DMS114 treated with DMSO at 0.1 percent for 48 hours (cell line): ENCODE data around the gene DNAJC11.
"Not testable (repeated sequence)": the region's sequence is repeated elsewhere in the genome, so short reads cannot be mapped to it uniquely, and the experiment has no call there.

Experiments used
- DNase-seq: peaks from one replicate; lab custom pipeline; 2025; ENCODE audit not compliant: unreplicated experiment; lab: John Stamatoyannopoulos, UW

DNAJC11 gene

DNA sequence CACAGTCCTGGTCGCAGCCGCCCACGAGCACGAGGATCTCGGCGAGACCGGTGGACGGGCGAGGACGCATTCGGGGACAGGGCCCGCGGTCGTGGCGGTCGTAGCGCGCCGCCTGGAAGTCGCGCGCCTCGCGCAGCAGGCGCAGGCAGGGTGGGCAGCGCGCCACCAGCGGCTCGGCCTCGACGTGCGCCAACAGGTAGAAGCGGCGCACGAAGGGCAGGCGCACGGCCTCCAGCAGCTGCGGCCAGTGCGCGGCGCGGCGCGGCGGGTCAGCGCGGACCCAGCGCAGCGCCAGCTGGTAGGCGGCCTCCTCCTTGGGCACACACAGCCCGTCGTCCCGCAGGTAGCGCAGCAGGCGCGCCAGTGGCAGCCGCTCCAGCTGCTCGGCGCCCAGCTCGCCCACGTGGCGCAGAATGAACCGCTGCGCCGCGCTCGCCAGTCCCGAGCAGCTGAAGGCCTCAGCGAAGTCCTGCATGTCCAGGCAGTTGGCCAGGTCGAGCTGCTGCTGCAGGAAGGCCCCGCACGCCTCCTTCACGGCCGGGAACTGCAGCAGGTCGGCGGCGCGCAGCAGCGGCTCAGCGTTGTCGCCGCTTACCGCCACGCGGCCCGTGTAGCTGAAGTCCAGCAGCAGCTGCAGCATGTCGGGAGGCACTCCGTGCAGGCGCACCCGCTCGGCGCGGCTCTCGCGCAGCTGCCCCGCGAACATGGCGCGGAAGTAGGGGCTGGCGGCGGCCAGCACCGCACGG, 99.5 kb downstream of the DNAJC11 start:
- DNase-seq, result peak; percentile 50

DNA sequence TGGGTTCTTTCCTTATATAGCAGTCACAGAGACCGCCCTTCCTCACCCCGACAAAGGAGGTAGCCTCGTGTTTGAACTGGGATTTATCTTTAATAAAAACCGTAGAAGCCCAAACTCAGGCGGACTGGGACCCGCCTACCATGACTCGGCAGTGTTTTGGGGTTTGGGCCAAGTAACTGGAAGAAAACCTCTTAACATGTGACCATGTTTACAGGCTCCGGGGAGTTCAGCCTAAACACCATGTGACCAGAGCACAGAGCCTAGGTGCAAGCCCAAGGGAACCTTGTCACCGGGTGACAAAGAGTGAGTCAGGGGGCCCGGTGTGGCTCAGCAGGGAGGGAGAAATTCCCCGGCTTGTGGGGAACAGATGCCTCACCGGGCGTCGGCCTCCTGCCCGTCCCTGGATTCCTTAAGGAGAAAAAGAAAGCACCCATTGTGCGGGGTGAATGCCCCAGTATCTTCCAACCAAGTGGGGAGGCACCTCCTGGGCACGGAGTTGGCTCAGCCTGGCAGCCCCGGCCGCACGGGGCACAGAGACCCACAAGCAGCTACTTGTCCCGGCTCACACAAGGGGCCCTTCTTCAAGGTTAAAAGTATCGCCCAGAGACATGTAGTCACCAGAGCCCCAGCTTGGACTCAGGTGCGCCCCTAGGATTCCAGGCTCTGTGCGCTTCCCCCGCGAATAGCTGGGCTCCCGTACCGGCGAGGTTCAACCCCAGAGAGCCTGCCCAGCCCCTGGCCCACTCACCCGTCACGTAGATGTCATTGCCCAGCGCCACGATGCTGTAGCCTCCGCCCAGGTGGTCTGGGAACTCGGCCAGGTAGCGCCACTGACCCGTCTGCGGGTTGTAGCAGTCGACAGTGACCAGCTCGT, 100.3 kb downstream of the DNAJC11 start:
- no peak for DNase-seq

DNA sequence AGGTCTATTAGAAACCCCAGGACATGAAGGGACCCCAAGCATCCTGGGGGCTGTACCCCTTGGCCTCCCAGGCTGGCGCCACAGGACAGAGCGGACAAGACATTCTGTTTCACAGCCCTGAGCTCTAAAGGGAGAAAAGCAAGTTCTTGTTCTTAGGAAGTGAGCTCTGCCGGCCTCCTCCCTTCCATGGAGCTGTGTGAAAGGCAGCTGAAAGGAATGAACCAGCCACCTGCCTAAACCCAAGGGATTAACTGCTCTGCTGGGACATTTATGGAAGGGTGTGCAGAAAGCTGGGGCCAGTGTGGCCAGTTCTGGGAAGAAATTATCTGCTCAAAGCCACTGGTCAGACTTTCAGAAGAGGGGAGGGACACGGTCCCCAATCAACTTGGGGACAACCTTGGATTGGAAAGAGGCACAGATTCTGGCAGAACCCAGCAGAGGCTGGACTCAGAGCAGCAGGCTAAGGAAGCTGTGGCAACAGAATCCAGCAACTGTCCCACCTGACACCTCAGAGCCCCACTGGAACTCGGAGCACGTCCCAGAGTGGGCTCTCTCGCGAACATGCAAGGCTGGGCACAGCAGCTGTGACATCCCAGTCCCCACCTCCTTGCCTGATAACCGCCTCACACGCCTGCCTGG, 101.1 kb downstream of the DNAJC11 start:
- no peak for DNase-seq

DNA sequence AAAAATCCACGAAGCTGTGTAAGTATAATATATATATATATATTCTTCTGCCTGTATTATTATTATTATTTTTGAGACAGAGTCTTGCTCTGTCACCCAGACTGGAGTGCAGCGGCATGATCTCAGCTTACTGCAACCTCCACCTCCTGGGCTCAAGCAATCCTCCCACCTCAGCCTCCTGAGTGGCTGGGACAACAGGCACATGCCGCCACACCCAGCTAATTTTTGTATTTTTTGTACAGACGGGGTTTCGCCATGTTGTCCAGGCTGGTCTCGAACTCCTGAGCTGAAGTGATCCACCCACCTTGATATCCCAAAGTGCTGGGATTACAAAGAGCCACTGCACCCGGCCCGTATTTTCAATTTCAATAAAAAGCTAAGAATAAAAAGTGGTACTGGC, 101.6 kb downstream of the DNAJC11 start:
- not testable (repeated sequence) for DNase-seq

DNA sequence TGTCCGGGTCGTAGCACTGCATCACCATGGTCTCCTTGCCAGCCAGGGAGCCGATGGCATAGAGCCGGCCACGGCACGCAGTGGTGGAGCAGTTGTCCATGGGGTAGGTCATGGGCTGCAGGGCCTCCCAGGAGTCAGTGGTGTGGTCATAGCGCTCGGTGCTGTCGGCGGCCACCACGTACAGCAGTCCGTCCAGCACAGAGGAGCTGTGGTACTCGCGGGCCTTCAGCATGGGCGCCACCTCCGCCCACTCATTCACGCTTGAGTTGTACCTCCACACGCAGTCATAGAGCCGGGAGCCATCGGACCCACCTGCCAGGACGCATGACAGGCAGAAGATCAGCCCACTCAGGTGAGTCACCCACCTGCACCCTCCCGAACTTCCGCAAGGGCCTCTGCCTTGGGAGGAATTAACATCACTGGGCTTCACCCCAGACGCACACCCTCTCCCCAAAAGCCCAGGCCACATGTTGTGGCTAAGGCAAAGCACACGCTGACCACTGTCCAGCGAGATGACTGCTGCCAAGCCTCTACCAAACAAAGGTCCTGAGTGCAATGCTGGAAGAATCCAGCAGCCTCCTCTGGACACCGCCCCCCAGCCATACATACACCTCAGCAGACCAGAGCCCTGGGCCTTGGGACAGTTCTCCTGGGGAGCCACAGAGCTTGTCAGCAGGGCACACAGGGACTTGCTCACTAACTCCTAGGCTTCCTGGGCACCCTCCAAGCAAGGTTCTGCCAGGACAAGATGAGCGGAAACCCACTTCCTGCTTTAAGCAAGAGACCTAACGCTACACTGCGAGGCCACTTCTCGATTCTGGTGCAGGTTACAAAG, 102.3 kb downstream of the DNAJC11 start:
- no peak for DNase-seq

DNA sequence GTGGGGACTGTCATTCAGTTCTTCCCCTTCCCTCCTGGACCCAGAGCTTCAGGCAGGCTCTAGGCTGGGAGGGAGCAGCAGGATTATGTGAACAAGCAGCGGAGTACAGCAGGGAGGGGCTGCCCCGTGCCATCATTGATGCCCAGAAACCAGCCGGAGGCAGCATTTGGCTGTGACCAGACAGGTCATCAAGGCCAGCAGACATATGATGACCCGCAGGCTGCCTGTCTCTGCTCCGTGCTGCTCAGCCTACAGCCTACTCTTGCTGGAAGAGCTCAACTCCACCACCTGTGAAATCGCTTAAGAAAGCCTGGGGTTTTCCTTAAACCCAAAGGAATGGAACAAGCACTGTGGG, 103.9 kb downstream of the DNAJC11 start:
- DNase-seq, result no peak

DNA sequence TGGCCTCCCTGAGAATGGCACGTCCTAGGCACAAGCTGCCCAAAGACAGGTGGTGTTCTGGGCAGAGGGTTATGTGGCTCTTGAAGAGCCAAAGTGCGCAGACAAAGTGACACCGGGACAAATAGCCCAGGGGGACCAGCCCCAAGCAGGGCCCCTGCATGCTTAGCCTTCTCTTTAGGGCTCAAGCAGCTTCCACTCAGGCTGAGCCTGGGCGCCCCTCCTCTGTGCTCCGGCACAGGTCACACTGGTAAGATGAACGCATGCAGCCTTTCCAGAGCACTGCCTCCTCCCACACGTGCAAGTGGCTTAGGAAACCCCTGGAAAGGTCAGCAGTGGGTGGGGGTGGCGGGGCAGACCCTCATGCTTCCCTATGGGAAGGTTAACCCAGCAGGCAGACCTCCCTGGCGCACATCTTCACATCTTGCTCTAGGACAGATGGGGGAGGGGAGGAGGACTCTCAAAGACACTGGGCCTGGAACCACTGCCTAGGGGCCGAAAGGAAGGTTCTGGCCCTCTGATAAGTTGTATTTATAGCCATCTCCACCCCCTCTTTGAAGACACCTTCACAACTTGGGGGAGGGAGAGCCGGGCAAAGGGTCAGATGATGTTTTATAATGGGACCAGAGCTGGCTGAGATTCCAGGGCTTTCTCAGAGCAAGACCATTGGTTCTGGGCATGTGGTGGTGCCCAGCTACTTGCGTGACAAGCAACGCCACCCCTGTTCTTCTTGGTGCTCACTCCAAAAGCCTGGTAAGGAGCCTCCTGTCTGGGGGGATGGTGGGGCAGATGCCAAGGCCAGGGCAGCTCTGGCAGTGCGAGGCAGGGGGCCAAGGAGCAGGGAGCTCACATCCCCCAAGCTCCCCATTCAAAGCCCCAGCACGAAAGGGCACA, 104.5 kb downstream of the DNAJC11 start:
- no peak for DNase-seq

DNA sequence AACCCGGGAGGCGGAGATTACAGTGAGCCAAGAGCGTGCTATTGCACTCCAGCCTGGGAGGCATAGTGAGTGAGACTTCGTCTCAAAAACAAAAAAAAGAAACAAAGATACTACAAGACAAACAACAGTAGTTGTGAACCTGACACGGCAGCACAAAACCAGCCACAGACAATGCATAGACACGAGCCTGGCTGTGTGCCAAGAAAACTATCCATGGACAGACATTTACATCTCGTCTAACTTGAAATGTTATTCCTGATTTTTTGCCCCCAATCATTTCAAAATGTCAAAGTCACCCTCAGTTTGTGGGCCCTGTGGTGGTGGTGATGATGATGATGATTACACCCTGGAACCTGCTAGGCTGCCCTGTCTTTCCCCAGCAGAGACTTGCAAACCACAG, 105.3 kb downstream of the DNAJC11 start:
- no peak for DNase-seq

DNA sequence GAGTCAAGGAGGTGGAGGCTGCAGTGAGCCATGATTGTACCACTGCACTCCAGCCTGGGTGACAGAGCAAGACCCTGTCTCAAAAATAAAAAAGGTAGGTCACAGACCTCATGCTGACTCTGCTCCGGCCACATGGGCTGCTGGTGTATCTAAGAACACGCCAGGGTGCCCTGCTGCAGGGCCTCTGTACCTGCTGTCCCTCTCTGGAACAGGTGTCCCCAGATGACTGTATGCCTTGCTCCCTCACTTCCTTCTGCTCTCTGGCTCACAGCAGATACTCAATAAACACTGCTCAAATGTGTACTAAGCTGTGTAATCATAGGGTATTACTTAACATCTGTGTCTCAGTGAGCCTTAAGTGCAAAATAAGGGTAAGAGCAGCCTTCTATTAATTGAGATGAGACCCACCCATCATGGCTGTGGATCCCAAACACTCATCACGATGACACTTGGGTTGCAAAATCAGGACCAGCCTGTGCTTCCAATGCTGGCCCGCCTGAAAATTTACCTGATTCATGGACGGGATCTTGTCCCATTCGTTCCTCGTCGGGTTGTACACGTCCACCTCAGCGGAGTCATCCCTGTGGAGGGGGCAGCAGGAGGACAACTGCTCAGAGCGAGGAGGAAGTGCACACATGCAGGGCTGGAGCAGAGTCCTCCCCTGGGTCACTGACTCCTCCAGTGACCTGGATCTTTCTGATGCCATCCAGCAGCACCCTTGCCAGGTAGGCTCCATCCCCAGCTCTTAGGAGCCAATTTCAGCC, 106.5 kb downstream of the DNAJC11 start:
- DNase-seq, result no peak

DNA sequence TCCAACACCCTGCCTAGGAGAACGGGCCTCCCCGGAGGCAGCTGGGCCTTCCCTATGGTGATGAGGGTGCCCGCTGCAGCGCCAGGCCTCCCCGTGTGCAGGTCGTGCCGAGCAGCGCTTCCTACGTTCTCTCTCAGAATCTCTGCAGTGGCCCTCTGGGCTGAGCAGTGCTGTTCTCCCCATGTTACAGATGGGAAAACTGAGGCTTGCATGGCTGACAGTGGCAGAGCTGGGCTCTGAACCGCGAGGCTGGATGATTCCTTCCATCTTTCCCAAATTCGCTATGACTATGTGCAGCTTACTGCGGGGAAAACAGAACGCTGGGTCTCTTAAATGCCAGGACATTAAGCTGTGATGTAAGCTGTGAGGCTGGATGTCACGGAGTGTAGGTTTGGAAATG, 107.8 kb downstream of the DNAJC11 start:
- no peak for DNase-seq

DNA sequence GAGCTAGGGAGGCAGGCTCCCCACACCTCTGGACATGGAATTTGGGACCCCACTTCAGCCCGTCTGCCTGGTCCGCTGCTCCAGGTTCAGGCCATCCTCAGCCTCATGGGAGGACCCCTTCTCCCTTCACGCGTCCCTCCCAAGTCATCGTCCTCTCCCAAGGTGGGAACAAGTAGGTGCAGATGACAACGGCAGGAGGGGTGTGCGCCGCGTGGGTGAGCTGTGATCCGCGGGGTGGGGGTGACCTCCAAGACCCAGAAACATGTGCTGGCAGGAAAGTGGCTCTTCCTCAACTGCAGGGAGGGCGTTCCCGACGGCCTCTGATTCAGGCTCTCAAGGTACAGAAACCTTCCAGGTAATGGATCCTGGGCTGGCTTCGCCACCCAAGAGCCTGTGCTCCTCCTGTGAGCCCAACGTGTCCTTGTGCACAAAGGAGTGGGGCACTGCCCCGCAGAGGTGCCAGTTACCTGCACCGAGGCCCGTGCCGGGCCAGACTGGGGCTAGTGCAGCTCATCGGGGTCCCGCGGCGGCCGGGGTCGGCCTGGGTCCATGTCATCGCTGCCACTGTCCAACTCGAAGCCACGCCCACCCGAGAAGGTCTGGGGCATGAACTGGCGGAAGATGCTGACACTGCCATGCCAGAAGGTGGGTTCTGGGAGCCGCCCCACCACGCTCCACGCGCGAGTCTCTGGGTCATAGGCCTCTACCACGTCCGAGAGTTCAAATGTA, 108.6 kb downstream of the DNAJC11 start:
- no peak for DNase-seq

DNA sequence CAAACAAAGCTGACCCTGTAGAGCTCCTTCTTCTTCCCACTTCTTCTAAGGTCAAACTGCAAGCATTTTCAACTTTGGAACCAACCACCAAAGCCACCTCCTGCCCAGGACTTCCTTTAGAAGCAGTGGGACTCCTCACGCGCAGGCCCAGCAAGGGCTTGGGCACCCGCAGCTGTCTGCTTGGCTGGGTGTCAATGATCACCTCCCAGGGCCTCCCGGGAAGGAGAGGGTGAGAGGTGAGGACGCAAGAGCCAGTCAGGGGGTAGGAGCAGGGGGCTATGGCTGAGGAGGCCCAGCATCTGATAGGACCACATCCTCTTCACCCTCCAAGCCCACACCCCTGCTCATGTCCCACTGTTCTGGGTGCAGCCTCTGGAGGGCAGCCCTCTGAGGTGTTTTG, 109.2 kb downstream of the DNAJC11 start:
- no peak for DNase-seq

DNA sequence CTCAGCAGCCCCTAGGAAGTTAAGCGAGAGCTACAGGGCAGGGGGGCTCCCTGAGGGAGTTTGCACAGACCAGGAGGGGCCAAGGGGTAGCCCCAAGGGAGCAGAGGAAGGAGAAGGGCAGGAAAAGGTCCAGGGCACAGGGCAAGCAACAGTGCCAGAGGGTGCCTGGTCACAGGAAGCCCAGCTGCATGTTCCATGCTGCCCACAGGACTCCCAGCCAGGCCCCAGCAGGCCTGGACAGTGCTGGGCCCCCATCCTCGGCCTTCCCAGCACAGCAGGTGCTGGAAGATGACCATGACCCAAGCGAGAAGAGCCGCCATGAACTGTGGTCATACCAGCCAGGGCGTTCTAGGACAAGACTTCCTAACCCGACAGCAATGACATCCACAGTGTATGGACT, 110.0 kb downstream of the DNAJC11 start:
- DNase-seq, result no peak

DNA sequence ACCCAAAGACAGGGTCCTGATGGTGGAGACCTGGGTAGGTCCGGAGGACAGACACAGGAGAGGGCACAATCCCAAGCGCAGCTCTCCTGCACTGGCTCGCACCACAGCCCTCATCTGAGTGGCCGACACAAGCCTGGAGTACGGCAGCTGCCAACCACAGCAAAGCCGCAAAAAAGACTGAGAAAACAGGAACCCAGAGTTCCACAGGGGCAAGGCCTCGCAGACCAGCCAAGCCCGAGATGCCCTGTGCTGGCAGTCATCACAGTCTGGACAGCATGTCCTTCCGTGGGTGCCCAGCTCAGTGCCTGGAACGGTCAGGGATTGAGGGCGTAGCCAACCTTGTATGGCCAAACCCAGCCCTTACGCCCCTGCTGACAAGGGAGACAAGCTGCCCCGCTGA, 110.4 kb downstream of the DNAJC11 start:
- DNase-seq, result no peak

DNA sequence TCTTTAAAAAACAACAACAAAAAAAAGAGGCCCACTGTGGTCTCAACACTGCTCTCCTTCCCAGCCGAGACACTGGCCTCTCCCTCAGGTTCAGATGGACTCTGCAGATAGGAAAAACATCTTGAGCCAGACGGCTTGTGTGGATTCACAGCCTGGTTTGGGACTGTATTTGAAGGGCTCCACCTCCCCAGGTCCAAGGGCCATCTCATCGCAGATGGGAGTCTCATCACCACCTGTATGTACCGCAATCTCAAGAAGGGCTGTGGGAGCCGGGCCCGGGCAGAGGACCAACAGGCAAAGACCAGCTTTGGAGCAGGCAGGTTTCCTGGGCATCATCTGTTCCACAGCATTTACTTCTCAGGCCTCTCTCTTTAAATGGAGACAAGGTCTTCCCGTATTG, 111.6 kb downstream of the DNAJC11 start:
- DNase-seq, result no peak

DNA sequence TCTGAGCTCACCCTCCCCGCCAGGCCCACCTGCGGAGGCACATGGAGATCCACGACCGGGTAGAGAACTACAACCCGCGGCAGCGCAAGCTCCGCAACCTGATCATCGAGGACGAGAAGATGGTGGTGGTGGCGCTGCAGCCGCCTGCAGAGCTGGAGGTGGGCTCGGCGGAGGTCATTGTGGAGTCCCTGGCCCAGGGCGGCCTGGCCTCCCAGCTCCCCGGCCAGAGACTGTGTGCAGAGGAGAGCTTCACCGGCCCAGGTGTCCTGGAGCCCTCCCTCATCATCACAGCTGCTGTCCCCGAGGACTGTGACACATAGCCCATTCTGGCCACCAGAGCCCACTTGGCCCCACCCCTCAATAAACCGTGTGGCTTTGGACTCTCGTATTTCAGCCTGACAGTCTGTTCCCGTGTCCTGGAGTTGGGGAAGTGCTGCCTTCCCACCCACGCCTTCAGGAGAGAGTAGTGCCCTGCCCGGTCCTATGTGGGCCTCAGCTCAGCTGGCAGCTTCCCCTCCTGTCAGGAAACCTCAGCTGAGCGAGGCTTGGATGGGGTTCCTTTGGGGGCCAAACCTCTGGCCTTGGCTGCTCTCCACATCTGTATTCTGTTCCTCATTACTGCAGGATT, 112.6 kb downstream of the DNAJC11 start:
- no peak for DNase-seq

DNA sequence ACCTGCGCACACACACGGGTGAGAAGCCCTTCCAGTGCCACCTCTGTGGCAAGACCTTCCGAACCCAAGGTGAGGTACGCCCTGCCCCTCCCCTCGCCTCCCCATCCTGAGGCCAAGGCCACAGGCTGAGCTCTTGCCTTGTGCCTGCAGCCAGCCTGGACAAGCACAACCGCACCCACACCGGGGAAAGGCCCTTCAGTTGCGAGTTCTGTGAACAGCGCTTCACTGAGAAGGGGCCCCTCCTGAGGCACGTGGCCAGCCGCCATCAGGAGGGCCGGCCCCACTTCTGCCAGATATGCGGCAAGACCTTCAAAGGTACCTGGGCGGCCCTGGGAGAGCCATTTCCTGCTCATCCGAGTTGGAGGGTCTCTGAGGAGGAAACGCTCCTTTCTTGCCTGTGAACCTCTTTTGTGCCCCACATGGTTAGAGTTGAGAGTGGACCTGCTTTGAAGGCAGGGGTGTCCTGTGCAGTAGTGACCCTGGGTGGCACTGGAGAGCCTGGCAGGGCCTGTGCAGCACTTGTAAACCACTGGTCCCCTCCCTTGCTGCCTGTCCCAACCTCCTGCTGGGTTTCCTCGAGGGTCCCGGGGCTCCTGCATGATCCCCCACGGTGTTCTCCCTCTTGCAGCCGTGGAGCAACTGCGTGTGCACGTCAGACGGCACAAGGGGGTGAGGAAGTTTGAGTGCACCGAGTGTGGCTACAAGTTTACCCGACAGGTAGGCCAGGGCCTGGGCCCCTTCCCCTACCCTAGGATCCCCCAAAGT, 113.3 kb downstream of the DNAJC11 start:
- DNase-seq, result no peak
